ENCODE data around the gene ARHGEF3.

DNA sequence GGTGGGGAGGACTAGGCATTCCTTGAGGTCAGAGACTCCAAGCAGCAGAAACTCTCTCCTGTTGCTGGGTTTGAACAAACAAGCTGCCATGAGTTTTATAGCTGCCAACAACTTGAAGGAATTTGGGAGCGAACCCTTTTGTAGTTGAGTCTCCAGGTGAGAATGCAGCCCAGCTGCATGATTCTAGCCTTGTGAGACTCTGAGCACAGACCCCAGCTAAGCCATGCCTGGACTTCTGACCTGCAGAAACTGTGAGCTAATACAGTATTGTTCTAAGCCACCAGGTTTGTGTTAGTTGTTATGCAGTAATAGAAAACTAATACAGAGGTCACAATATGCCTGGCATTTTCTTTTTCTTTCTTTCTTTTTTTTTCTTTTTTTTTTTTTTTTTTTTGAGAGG is 112.4 kb downstream of the ARHGEF3 start:
- TF ChIP-seq POLR2AphosphoS5 (IDR thresholded peaks at IDR 0.05; ENCODE audit: low read depth, low read length) (no peak), POLR2A (IDR thresholded peaks at IDR 0.05; ENCODE audit: low read depth, low read length) (no peak), TAF1 (IDR thresholded peaks at IDR 0.05; ENCODE audit: low read depth, low read length) (no peak), SPI1 (IDR thresholded peaks at IDR 0.05; ENCODE audit: low read depth, low read length) (no peak)
